ENCODE measurements around the gene EVI2A.
"Not testable (repeated sequence)": the region's sequence is repeated elsewhere in the genome, so short reads cannot be mapped to it uniquely, and the experiment has no call there.

Gene EVI2A

DNA sequence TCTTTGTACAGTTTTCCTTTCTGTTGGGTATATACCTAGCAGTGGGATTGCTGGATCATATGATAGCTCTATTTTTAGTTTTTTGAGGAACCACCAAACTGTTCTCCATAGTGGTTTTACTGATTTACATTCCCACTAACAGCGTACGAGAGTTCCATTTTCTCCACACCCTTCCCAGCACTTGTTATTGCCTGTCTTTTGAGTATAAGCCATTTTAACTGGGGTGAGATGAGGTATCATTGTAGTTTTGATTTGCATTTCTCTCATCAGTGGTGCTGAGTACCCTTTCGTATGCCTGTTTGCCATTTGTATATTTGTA lies 6.7 kb downstream of the EVI2A start:
- Histone ChIP-seq H3K27ac (peak overlapping the region in 13 of 21 experiments; percentile 9 to 96 (median 47)), H3K4me3 (no peak overlapping the region)

DNA sequence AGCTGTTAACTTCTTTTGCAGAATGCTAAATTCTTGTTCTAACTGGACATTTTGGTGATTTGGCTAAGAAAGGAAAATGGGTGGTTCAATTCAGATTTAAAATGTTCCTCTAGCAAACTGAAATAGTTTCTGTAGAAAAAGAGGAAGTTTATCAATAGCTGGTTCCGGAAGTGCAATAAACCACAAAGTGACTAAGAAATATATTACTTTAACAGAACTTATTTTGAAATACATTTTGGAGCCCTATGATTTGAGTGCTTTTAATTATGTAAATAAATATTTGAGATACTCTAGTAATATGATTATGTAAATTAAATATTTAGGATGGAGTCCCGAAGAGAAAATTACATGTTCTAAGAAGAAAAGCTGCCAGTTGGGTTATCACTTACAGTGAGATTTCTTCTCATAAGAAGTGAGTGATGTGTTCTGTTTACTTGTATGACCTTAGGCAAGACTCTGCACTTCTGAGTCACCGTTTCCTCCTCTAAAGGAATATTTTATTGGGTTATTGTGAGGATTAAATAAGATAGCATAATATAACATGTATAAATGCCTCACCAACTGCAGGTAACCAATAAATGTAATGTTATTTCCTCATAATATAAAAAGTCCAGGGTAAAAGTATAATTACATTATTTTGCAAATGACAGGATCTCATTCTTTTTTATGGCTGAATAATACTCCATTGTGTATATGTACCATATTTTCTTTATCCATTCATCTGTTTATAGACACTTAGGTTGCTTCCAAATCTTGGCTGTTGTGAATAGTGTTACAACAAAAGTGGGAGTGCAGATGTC lies 7.2 kb downstream of the EVI2A start, which contains the start of gene EVI2B:
EVI2B (minus strand) TSS at position 73 of the 800 bp plus-strand sequence. CDS start 8,445 bp downstream, outside the sequence.
- Histone ChIP-seq H3K4me3 (peak within 1 kb of the TSS; percentile 14 to 38 (median 20)), H3K27ac (peak within 1 kb of the TSS in 16 of 21 experiments; percentile 1 to 96 (median 74))

DNA sequence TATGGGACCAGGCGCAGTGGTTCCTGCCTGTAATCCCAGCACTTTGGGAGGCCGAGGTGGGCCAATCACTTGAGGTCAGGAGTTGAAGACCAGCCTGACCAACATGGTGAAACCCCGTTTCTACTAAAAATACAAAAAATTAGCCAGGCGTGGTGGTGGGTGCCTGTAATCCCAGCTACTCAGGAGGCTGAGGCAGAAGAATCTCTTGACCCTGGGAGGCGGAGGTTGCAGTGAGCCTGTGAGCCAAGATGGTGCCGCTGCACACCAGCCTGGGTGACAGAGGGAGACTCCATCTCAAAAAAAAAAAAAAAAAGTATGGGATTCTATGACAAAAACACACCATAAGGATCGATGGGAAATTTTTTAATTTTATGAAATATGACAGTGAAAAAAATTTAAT lies 9.2 kb downstream of the EVI2A start:
- peak overlapping the region in 6 of 7 experiments; percentile 14 to 38 (median 22) for H3K4me3 ChIP-seq
- H3K27ac ChIP-seq, result peak overlapping the region in 16 of 21 experiments; percentile 0 to 96 (median 74)

DNA sequence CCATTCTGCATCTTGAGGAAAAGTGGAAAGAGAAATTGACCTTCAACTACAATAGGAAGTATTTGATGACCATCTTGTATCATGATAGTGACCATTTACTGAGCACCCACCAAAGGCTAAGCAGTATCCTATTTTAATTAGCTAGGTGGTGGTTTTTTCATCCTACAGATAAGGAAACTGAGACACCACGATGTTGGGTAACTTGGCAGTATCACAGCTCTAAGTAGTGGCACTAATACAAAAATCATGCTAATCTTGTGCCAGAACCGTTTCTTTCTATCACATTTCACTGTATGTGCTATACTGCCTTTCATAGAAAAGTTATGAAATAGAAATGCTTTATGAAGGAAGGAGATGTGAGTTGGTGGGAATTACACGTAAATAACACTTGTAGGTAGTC lies 9.9 kb downstream of the EVI2A start:
- Histone ChIP-seq H3K4me3 (peak overlapping the region in 6 of 7 experiments; percentile 14 to 38 (median 22)), H3K27ac (peak overlapping the region in 12 of 21 experiments; percentile 18 to 96 (median 78))

DNA sequence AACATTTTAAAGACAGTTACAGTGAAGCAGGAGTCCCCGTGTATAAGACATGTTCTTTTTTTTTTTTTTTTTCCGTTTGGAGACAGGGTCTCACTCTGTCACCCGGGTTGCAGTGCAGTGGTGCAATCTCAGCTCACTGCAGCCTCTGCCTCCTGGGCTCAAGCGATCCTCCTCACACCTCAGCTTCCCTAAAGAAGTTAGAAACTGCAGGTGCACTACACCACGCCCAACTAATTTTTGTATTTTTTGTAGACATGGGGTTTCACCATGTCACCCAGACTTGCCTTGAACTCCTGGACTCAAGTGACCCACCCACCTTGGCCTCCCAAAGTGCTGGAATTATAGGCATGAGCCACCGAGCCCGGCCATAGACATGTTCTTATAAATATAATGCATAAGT lies 10.5 kb downstream of the EVI2A start:
- H3K4me3 ChIP-seq, result peak overlapping the region in 6 of 7 experiments; percentile 14 to 26 (median 18)
- H3K27ac ChIP-seq, result peak overlapping the region in 14 of 21 experiments; percentile 3 to 96 (median 76)

GRCh38 chr17:31310260-31310659 lies 11.2 kb downstream of the EVI2A start:
- peak overlapping the region in 5 of 7 experiments; percentile 14 to 26 (median 19) for H3K4me3 ChIP-seq
- H3K27ac ChIP-seq, result peak overlapping the region in 13 of 21 experiments; percentile 11 to 96 (median 77)

DNA sequence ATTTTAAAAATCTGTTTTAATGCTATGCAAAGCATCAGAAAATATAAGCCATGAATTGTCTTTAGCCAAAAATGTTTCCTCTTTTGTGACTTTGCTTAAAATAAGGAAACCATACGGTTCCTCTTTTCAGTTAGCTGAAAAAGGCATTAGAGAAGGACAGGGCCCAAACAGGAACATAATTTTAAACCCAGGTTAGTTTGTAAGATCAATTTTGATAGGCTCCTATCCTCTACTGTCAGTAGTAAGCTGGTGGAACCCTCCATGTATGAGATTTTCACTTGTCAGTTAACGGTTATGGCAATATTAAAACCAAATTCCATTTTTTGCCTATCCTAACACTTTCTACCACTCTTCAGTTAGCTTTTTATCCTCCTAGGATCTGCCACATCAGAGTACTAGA lies 11.9 kb downstream of the EVI2A start:
- peak overlapping the region in 14 of 21 experiments; percentile 11 to 96 (median 76) for H3K27ac ChIP-seq

GRCh38 chr17:31308372-31309334 lies 12.8 kb downstream of the EVI2A start:
- Histone ChIP-seq H3K4me3 (peak overlapping the region in 1 of 7 experiments; percentile 26), H3K27ac (peak overlapping the region in 14 of 21 experiments; percentile 11 to 96 (median 74))

More for the DNA sequence above, 11.9 kb downstream of the EVI2A start:
- peak overlapping the region in 4 of 7 experiments; percentile 11 to 26 (median 16) for H3K4me3 ChIP-seq

DNA sequence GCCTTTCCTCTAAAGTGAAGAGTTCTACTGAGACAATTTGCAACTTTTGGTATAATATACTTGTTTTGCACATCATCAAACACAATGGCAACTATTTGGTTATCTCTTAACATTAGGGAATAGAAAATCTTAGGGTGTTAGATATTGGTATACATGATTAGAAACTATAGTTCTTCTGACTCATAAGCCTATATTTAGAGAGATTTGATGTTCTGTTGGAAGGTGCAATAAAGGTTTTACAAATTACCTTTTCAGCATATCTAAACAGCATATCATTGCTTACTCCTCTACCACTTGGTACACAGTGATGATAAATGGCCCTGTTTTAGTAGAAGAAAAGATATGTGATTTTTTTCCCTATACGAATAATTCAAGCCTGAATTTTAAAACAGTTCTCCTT lies 13.8 kb downstream of the EVI2A start:
- no peak overlapping the region for H3K4me3 ChIP-seq

DNA sequence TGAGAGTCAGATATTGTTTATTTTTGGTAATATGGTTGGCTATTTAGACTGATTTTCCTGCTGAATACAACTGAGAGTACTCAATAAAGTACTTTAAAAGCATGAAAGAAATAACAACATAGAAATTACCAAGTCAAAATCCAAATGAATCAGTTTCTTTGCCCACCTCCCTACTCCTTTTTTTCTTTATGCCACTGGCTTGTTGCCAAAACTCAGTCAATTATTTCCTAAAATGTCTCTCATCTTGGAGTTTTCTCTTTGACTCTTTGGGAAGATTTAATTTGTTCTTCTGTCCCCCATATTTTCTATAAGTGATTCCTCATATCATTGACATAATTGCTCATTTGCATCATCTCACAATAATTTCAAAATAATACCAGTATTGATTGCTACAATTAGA lies 21.8 kb downstream of the EVI2A start:
- Histone ChIP-seq H3K4me3 (no peak overlapping the region), H3K27ac (no peak overlapping the region)

More for the DNA sequence above, 13.8 kb downstream of the EVI2A start:
- H3K27ac ChIP-seq, result peak overlapping the region in 10 of 21 experiments; percentile 11 to 96 (median 77)

- Histone ChIP-seq H3K27ac (no peak within 1 kb of the TSS), H3K4me3 (no peak within 1 kb of the TSS)
These were observed 24.3 kb downstream of the EVI2A start, which contains the start of gene OMG for GRCh38 chr17:31297090-31297489. Gene OMG, minus strand, starts transcription at chr17:31297239. Its CDS starts 908 bp downstream, at chr17:31296331.

GRCh38 chr17:31296142-31296541 lies 25.3 kb downstream of the EVI2A start:
- Histone ChIP-seq H3K4me3 (no peak overlapping the region), H3K27ac (no peak overlapping the region)

- no peak overlapping the region for H3K4me3 ChIP-seq
- H3K27ac ChIP-seq, result no peak overlapping the region
These were observed 25.9 kb downstream of the EVI2A start for GRCh38 chr17:31295489-31295871.

- no peak overlapping the region for H3K4me3 ChIP-seq
- no peak overlapping the region for H3K27ac ChIP-seq
These were observed 26.5 kb downstream of the EVI2A start for GRCh38 chr17:31294820-31295488.

DNA sequence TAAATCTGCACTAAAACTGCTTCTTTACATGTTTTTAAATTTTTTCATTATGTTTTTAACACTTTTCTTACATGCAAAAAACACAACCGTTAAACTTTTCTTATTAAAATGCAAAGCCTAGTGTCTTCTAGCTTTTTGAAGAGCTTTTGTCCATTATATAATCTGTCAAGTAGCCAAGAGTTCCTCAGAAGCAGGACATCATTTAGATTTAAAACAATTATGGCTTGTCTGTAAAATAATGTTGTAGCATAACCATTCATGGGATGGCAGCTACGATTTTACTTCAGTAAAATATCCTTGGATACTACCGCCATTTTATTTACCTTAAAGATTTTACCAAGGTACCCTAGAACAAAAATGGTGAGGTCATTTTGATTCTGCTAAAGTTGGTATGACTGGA lies 27.2 kb downstream of the EVI2A start:
- H3K27ac ChIP-seq, result no peak overlapping the region
- no peak overlapping the region for H3K4me3 ChIP-seq

DNA sequence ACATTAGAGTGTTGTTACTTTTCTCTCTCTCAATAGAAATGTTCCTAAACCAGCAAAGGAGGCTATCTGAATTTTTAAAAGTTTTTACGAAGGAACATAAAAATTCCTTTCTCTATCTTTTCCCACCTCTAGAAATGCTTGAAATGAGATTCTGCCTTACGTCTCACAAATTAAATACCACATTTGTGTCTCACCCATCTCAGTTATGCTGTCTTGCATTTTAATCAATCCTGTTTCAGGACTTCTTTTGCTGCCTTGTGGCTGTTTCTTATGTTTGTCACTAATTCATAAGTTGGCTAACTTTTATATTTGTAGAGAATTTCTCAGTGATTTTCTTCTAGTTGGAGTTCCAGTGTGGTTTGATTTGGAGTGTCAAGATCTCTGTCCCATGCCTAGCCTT lies 27.8 kb downstream of the EVI2A start:
- Histone ChIP-seq H3K4me3 (no peak overlapping the region), H3K27ac (no peak overlapping the region)

- no peak overlapping the region for H3K27ac ChIP-seq
These were observed 29.6 kb downstream of the EVI2A start for GRCh38 chr17:31291820-31292219.

GRCh38 chr17:31289790-31290189 lies 31.6 kb downstream of the EVI2A start:
- Histone ChIP-seq H3K27ac (no peak overlapping the region), H3K4me3 (no peak overlapping the region)

More at GRCh38 chr17:31291820-31292219, 29.6 kb downstream of the EVI2A start:
- no peak overlapping the region for H3K4me3 ChIP-seq

DNA sequence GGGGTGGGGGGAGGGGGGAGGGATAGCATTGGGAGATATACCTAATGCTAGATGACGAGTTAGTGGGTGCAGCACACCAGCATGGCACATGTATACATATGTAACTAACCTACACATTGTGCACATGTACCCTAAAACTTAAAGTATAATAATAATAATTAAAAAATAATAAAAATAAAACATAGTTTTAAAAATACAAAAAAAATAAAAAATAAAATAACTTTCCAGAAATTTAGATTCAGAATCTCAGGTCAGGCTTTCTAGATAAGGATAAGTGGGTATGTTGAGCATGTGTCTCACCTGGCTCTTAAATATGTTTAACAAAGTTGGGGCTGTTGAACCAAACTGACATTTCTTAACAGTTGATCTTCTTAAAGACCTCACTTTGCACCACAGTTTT lies 33.5 kb downstream of the EVI2A start:
- not testable (repeated sequence) for H3K4me3 ChIP-seq, H3K27ac ChIP-seq
